ENCODE results near the gene PIK3CA.

GRCh38 chr3:179250803-179251476 is 102.8 kb downstream of the PIK3CA start, which contains the start of gene KCNMB3:
- TF ChIP-seq EZH2phosphoT487 (IDR thresholded peaks at IDR 0.05; ENCODE audit: low read length): no peak
- TF ChIP-seq EZH2 (optimal IDR thresholded peaks at IDR 0.05; ENCODE audit: low read depth, low read length): no peak
- no peak for TF ChIP-seq CTCF (IDR thresholded peaks at IDR 0.05; ENCODE audit: low read length)
